Endothelial cell of hepatic sinusoid (primary cell): ENCODE measurements around the gene THTPA.
"Not testable (repeated sequence)": the region's sequence is repeated elsewhere in the genome, so short reads cannot be mapped to it uniquely, and the experiment has no call there.

Experiments
- in situ Hi-C: cut with HindIII; loops from 2 replicates; pipeline ENCODE4 v1.10.0; 2017; ENCODE audit warnings: low sequenced_read_pairs

THTPA gene

GRCh38 chr14:23609001-23609400 lies 52.9 kb downstream of the THTPA start:
- in situ Hi-C loops: no loop called here

GRCh38 chr14:23609411-23610089 lies 53.5 kb downstream of the THTPA start:
- in situ Hi-C loops: not testable (repeated sequence)
